Measurements from ENCODE around the gene SS18L1. TPM values are rescaled to one million over a fixed set of nuclear protein-coding genes. Genes with fewer than 3 reads are reported as not detected.

The SS18L1 gene
- total and polyA plus RNA-seq, 2 experiments from 2014 or later: 6.5 to 32.6 TPM

DNA sequence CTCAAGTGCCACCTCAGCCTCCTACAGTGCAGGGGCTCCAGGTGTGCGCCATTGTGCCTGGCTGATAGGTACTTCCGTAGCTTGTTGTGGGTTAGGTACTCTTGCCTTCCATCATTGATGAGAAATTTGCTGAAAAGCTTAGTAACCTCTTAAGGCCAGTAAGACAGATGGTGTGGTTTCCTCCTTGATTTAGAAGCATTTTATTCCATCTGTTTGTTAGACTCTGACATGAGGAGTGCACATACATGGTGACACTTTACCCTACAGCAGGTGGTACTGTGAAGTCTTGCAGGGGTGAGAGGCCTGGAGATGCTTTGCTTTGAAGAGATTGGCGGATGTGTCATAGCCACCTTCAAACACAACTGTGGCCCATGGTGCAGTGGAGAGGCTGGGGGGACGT, 24.5 kb downstream of the SS18L1 start (continued):
- TF ChIP-seq, protein P1, sequence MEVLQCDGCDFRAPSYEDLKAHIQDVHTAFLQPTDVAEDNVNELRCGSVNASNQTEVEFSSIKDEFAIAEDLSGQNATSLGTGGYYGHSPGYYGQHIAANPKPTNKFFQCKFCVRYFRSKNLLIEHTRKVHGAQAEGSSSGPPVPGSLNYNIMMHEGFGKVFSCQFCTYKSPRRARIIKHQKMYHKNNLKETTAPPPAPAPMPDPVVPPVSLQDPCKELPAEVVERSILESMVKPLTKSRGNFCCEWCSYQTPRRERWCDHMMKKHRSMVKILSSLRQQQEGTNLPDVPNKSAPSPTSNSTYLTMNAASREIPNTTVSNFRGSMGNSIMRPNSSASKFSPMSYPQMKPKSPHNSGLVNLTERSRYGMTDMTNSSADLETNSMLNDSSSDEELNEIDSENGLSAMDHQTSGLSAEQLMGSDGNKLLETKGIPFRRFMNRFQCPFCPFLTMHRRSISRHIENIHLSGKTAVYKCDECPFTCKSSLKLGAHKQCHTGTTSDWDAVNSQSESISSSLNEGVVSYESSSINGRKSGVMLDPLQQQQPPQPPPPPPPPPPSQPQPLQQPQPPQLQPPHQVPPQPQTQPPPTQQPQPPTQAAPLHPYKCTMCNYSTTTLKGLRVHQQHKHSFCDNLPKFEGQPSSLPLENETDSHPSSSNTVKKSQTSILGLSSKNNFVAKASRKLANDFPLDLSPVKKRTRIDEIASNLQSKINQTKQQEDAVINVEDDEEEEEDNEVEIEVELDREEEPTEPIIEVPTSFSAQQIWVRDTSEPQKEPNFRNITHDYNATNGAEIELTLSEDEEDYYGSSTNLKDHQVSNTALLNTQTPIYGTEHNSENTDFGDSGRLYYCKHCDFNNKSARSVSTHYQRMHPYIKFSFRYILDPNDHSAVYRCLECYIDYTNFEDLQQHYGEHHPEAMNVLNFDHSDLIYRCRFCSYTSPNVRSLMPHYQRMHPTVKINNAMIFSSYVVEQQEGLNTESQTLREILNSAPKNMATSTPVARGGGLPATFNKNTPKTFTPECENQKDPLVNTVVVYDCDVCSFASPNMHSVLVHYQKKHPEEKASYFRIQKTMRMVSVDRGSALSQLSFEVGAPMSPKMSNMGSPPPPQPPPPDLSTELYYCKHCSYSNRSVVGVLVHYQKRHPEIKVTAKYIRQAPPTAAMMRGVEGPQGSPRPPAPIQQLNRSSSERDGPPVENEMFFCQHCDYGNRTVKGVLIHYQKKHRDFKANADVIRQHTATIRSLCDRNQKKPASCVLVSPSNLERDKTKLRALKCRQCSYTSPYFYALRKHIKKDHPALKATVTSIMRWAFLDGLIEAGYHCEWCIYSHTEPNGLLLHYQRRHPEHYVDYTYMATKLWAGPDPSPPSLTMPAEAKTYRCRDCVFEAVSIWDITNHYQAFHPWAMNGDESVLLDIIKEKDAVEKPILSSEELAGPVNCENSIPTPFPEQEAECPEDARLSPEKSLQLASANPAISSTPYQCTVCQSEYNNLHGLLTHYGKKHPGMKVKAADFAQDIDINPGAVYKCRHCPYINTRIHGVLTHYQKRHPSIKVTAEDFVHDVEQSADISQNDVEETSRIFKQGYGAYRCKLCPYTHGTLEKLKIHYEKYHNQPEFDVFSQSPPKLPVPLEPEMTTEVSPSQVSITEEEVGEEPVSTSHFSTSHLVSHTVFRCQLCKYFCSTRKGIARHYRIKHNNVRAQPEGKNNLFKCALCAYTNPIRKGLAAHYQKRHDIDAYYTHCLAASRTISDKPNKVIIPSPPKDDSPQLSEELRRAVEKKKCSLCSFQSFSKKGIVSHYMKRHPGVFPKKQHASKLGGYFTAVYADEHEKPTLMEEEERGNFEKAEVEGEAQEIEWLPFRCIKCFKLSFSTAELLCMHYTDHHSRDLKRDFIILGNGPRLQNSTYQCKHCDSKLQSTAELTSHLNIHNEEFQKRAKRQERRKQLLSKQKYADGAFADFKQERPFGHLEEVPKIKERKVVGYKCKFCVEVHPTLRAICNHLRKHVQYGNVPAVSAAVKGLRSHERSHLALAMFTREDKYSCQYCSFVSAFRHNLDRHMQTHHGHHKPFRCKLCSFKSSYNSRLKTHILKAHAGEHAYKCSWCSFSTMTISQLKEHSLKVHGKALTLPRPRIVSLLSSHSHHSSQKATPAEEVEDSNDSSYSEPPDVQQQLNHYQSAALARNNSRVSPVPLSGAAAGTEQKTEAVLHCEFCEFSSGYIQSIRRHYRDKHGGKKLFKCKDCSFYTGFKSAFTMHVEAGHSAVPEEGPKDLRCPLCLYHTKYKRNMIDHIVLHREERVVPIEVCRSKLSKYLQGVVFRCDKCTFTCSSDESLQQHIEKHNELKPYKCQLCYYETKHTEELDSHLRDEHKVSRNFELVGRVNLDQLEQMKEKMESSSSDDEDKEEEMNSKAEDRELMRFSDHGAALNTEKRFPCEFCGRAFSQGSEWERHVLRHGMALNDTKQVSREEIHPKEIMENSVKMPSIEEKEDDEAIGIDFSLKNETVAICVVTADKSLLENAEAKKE (CRISPR knock-in tag; IDR thresholded peaks at IDR 0.05): no peak
- TF ChIP-seq, protein P2, sequence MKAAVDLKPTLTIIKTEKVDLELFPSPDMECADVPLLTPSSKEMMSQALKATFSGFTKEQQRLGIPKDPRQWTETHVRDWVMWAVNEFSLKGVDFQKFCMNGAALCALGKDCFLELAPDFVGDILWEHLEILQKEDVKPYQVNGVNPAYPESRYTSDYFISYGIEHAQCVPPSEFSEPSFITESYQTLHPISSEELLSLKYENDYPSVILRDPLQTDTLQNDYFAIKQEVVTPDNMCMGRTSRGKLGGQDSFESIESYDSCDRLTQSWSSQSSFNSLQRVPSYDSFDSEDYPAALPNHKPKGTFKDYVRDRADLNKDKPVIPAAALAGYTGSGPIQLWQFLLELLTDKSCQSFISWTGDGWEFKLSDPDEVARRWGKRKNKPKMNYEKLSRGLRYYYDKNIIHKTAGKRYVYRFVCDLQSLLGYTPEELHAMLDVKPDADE (IDR thresholded peaks at IDR 0.05): no peak

DNA sequence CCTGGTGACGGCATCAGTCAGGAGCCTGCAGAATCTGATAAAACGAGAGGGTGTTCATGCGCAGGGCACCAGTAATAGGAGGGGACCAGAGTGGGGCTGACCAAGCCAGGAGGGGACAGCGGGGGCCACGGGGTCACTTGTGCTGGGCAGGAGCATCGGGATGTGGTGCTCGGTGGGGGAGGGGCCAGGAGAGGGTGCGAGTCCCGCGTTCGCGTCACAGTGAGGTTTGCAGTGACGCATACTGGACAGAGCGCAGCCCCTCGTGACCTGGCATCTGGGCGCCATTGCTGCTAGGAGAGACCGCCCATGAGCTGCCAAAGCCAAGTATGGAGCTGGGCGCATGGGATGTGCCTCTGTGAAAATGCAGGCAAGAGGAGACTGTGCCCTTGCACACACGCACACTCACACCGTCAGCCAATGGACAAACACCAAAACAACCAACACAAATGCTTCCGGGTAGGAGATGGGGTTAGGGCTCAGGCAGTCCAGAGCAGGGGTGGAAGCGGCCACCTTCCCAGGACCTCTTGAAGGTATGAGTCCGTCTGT, 25.4 kb downstream of the SS18L1 start:
- ATAC-seq: no peak
- Histone ChIP-seq H3K27me3 (ENCODE audit: insufficient read depth) (no peaks in the 10 kb centered on the region), H3K4me2 (no peak overlapping the region), H3K27ac (ENCODE audit: low read depth) (no peak overlapping the region), H2AFZ (no peak overlapping the region), H3K79me2 (replicated peaks; ENCODE audit: insufficient read depth) (no peaks in the 10 kb centered on the region), H3K9me2 (ENCODE audit: insufficient read depth) (no peaks in the 10 kb centered on the region), H3F3A (replicated peaks; ENCODE audit: low read depth) (no peaks in the 10 kb centered on the region), H3K4me1 (ENCODE audit: insufficient read depth) (no peaks in the 10 kb centered on the region), H3K4me3 (no peak overlapping the region), H4K20me1 (replicated peaks; ENCODE audit: insufficient read depth) (no peaks in the 10 kb centered on the region; the same call in 1 of the 2 replicates), H3K36me3 (ENCODE audit: insufficient read depth) (peaks cover 16% of the 10 kb centered on the region)
- H3K27me3 Mint-ChIP-seq (ENCODE audit: insufficient read depth, low read depth, poor library complexity): peaks cover 15% of the 10 kb centered on the region
- peaks cover 32% of the 10 kb centered on the region for H3K36me3 Mint-ChIP-seq (ENCODE audit: low read depth)
- no peaks in the 10 kb centered on the region for H3K4me1 Mint-ChIP-seq
- no peak overlapping the region for H3K4me3 Mint-ChIP-seq
- H3K9me3 Mint-ChIP-seq: no peaks in the 10 kb centered on the region
- no peak overlapping the region for H3K27ac Mint-ChIP-seq
- no peak for DNase-seq (ENCODE audit: low spot score)
- TF ChIP-seq ZNF114 (CRISPR knock-in tag; IDR thresholded peaks at IDR 0.05): no peak
- TF ChIP-seq, protein P1 (CRISPR knock-in tag; IDR thresholded peaks at IDR 0.05): no peak
- TF ChIP-seq, protein P2 (IDR thresholded peaks at IDR 0.05): no peak
